Activated CD4-positive, alpha-beta memory T cell treated with anti-CD3 and anti-CD28 coated beads for 36 hours (primary cell): Measurements from ENCODE around the gene TPCN1. TPM values are rescaled to one million over a fixed set of nuclear protein-coding genes. Genes with fewer than 3 reads are reported as not detected.

Experiments used
- CTCF ChIA-PET: fragments of 350-600 bp; sonication (Branson Sonifier 250); formaldehyde crosslinking; loops from one replicate; lab custom pipeline; 2021; ENCODE audit warnings: antibody characterized with exemption, inconsistent platforms; lab: Charles Lee
- POLR2A ChIA-PET: fragments of 350-600 bp; sonication (Branson Sonifier 250); formaldehyde crosslinking; loops from one replicate; lab custom pipeline; 2021; ENCODE audit warnings: antibody characterized with exemption; lab: Charles Lee
- DNase-seq: peaks from one replicate; pipeline ENCODE4 v3.0.0-alpha.2; 2020
- H3K27ac Mint-ChIP-seq: one replicate; pipeline ENCODE4 v1.8.0; 2021; ENCODE audit warnings: mixed read lengths
- H3K27me3 Mint-ChIP-seq: one replicate; pipeline ENCODE4 v1.8.0; 2021; ENCODE audit warnings: mixed read lengths
- H3K36me3 Mint-ChIP-seq: one replicate; pipeline ENCODE4 v1.8.0; 2021; ENCODE audit warnings: mixed read lengths
- H3K4me1 Mint-ChIP-seq: one replicate; pipeline ENCODE4 v1.8.0; 2021; ENCODE audit warnings: low read depth, mixed read lengths
- H3K4me3 Mint-ChIP-seq: one replicate; pipeline ENCODE4 v1.8.0; 2021; ENCODE audit warnings: mild to moderate bottlenecking, mixed read lengths
- H3K9me3 Mint-ChIP-seq: one replicate; pipeline ENCODE4 v1.8.0; 2021; ENCODE audit warnings: mixed read lengths
- intact Hi-C: fragments of 100-400 bp; cut with micrococcal nuclease; formaldehyde crosslinking; loops from one replicate; pipeline ENCODE4 v1.15.1; 2023
- total RNA-seq, 2 experiments: library from RNA; stranded (reverse); gene quantifications; one replicate each; pipeline ENCODE4 v1.2.3, GENCODE V29; 2021

TPCN1 gene
- total RNA-seq, 2 experiments from 2014 or later, result 44.0 to 51.6 TPM

DNA sequence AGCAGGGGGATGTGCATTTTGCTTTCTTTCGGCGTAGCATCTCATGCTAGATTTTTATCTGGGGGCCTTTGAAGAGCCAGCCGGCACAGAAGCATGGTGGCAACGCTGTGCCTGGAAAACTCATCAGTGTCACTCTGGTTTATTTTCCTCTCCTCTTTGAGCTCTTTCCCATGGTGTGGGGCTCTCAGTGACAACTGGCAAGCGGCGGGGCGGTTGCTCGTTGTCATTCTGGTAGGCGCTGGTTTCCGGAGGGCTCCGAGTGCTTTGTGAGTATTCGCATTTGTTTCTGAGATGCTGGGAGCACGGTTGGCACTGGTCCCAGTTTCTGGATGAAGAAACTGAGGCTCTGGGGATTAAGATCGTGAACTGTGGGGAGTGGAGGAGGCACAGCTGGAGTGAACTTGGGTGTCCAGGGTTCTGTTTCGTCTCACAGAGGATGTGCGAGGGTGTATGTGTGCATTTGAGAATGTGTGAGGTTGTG is 23.3 kb downstream of the TPCN1 start:
- peaks cover 12% of the 10 kb centered on the region for H3K4me1 Mint-ChIP-seq
- H3K4me3 Mint-ChIP-seq, result no peak overlapping the region
- H3K36me3 Mint-ChIP-seq, result peaks cover 17% of the 10 kb centered on the region
- CTCF ChIA-PET, result no interaction called here
- H3K27me3 Mint-ChIP-seq, result no peaks in the 10 kb centered on the region
- POLR2A ChIA-PET, result no interaction called here
- peak; percentile 21 for DNase-seq
- intact Hi-C loops, result no loop called here
- H3K9me3 Mint-ChIP-seq, result no peaks in the 10 kb centered on the region
- H3K27ac Mint-ChIP-seq, result peak overlapping the region; percentile 60

DNA sequence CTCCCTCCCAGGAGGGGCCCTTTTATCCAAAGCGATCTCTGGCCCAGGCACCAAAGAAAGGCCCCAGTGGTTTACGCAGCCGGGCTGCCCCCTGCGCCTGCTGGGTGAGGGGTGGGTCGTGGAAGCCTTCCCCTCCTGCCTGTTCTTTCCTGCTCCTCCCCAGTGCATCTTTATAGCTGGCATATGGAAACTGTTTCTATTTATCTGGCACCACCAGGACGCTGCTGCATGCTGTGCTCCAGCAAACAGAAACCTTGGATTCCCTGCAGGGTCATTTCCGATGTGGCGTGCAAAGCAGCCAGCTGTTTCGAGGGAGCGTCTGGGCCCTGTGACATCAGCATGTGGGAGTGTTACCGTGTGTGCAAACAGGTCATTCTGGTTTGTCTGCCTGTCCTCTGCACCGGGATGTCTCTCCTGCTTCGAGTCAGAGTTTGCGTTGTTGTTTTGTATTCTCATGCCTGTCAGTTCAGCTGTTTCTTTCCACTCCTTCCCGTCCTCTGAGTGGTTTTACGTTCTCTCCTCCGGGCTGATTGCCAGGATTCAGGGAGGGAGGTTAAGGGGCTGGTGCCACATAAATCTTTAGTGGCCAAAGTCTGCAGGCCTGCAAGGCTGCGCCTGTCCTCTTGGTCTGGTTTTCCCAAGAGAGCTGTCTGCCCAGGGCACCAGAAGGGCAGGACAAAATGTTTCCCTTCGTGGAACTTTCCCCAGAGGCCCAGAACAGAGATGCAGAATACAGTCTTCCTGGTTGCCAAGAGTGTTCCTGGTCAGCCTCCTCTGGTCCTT is 24.6 kb downstream of the TPCN1 start:
- ChIA-PET POLR2A (interaction anchor here (0.5 kb wide), 1 partner anchor 78 kb away, joined by 3 read pairs; no protein-coding TSS in a partner anchor), CTCF (no interaction called here)
- Mint-ChIP-seq H3K27ac (no peak overlapping the region), H3K27me3 (no peaks in the 10 kb centered on the region), H3K9me3 (no peaks in the 10 kb centered on the region), H3K36me3 (peaks cover 13% of the 10 kb centered on the region), H3K4me3 (no peak overlapping the region), H3K4me1 (peaks cover 12% of the 10 kb centered on the region)
- DNase-seq, result no peak
- intact Hi-C loops, result no loop called here

DNA sequence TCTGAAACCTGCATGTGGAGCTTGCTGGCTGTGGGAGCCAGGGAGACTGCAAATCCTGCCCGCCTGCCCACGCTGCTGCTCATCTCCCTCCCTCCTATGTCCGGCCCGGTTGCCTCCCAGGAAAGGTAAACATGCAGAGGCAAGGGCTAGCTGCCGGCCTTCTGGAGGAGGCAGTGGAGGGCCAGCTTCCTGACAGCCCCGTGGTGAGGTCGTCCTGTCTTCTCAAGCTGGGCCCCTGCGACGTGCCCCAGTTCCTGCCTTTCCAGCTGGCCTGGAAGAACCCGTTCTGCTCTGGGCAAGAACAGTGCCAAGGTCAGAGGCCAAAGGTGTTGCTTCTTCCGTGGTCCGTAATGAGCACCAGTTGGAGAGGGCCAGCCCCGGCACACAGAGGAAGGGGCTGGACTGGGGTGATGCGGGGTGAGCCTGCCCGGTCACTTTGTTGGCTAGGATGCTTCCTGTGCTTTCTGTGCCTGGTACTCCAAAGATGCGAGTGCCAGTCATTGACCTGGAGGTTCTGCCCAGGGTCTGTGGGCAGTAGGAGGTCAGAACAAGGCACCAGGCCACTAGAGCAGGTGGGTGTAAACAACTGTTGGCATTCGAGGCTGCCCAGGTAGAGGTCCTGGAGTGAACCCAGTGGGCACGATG is 25.3 kb downstream of the TPCN1 start:
- no peak for DNase-seq
- POLR2A ChIA-PET, result interaction anchor here (0.5 kb wide), 1 partner anchor 77 kb away, joined by 3 read pairs; no protein-coding TSS in a partner anchor
- intact Hi-C loops, result no loop called here
- H3K9me3 Mint-ChIP-seq, result no peaks in the 10 kb centered on the region
- CTCF ChIA-PET, result no interaction called here
- H3K27ac Mint-ChIP-seq, result no peak overlapping the region
- H3K36me3 Mint-ChIP-seq, result peaks cover 19% of the 10 kb centered on the region
- no peaks in the 10 kb centered on the region for H3K27me3 Mint-ChIP-seq
- no peak overlapping the region for H3K4me3 Mint-ChIP-seq
- peaks cover 12% of the 10 kb centered on the region for H3K4me1 Mint-ChIP-seq

DNA sequence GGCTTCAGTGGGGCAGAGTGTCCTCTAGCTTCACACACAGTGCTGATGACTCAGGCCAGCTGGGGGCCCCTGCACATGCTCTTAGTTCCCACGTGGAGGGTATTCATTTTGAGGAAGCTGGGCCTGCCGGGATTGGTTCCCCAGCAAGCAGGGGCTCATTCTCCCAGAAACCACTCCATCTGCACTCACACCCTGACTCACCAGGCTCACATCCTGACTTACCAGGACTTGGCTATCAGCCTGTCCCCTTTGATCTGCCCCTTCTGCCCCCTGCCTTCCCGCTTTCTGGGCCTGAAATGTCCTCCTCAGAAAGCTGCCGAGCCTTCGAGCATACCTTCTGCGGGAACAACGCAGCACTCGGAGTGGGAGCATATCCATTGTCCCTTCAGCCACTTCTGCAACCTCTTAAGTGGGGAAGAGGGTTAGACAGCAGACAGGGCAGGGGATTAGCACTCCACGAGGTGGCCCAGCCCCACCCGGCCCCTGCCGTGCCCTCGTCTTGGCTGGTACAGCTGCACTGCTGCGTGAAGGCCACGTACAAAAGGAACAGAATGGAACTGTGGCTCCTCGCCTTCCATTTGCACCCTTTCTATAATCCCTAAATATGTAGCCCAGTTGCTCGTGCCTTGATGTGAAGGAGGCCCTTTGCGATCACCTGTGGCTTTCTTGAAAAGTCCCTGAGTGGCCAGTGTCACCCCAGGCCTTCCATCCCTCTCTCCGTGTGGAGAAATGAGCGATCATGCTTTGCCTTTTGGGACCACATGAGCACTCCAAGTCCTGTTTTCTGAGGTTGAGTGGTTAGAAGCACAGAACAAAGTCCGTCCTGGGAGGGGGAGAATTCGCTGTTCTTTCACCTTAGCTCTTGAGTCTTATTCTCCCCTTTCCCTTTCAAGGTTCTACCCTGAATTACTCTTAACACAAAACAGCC is 26.1 kb downstream of the TPCN1 start:
- POLR2A ChIA-PET, result no interaction called here
- DNase-seq, result no peak
- intact Hi-C loops, result no loop called here
- Mint-ChIP-seq H3K36me3 (peaks cover 26% of the 10 kb centered on the region), H3K4me1 (peaks cover 12% of the 10 kb centered on the region), H3K9me3 (peaks cover 6% of the 10 kb centered on the region), H3K27me3 (no peaks in the 10 kb centered on the region), H3K4me3 (no peak overlapping the region), H3K27ac (no peak overlapping the region)
- CTCF ChIA-PET, result no interaction called here

DNA sequence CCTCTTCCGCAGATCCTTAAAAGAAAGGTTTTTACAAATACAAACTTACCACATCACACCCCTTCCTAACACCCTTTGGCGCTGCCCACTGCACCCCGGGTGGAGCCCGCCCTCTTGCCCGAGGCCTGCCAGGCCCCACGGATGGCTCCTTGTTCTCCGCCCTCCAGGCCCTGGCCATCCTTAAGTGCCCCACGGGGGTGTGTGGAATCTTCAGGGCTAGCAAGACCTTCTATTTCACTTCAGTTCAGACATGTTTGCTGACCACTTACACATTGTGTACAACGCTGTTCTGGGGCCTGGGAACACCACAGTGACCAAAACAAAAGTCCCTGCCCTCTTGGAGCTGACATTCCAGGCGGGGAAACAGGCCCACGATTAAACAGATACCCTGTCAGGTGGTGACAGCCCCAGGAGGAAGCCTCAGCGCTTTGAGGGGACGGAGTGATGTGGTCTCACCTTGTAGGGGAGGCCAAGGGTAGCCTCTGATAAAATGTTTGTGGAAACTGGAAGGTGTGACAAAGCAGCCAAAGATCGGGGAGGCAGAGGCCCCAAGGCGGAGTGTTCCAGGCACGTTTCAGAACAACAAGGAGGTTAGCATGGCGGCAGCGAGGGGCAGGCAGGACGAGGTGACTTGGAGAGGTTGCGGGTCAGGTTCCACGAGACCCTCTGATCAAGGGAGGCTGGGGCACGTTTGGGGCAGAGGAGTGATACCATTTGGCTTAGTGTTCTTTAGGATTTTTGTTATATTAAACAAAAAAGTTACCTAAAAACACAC is 27.0 kb downstream of the TPCN1 start:
- Mint-ChIP-seq H3K4me1 (peaks cover 12% of the 10 kb centered on the region), H3K9me3 (peaks cover 13% of the 10 kb centered on the region), H3K36me3 (peaks cover 31% of the 10 kb centered on the region), H3K27ac (no peak overlapping the region), H3K27me3 (no peaks in the 10 kb centered on the region), H3K4me3 (no peak overlapping the region)
- no peak for DNase-seq
- intact Hi-C loops, result no loop called here
- CTCF ChIA-PET, result no interaction called here
- POLR2A ChIA-PET, result no interaction called here

DNA sequence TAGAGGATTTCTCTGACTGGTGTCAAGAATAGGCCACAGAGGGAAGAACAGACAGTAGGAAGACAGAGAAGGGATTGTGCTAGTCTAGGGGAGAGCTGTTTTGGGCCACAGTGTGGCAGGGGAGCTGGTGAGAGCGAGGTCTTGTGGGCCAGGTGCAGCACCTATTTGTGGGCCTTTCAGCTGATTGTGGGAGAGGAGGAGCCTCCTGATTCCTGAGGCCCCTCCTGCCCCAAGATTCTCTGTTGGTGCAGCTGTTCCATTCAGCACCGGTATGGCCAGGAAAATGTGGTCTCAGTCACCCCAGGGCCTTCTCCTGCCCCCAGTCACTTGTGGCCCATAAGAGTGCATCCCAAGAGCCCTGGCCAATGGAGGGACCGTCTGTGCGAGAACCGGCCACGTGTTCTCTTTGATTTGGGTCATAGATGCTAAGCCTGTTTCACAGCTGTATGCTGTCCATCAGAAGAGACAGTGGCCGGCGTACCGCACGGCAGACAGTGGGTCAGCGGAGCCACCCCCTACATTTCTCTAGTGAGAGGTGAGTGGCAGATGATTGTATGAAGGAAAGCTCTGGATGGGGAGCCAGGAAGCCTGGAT is 27.7 kb downstream of the TPCN1 start:
- Mint-ChIP-seq H3K9me3 (peaks cover 20% of the 10 kb centered on the region), H3K4me1 (peaks cover 12% of the 10 kb centered on the region), H3K27me3 (no peaks in the 10 kb centered on the region), H3K36me3 (peaks cover 38% of the 10 kb centered on the region), H3K4me3 (no peak overlapping the region), H3K27ac (no peak overlapping the region)
- CTCF ChIA-PET, result no interaction called here
- POLR2A ChIA-PET, result no interaction called here
- DNase-seq, result no peak
- intact Hi-C loops, result no loop called here

DNA sequence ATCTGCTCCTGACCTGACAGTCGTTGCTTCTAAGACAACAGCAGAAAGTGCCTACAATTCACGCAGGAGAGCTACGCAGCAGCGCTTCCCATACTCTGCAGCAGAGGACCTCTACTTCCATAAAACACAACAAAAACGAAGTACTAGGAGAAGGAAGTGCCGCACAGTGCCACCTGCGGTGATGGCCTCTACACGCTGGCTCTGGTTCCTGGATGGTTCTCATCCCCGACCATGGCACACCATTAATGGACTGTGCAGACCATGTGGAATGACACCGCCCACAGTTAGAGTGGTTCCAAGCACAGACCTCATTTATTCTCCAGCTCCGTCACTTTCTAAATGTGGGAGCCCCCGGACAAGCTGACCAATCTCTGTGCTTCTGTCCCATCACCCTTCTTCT is 28.3 kb downstream of the TPCN1 start:
- no peaks in the 10 kb centered on the region for H3K27me3 Mint-ChIP-seq
- ChIA-PET CTCF (no interaction called here), POLR2A (no interaction called here)
- peaks cover 43% of the 10 kb centered on the region for H3K36me3 Mint-ChIP-seq
- no peak overlapping the region for H3K4me3 Mint-ChIP-seq
- H3K27ac Mint-ChIP-seq, result no peak overlapping the region
- peaks cover 9% of the 10 kb centered on the region for H3K4me1 Mint-ChIP-seq
- no peak for DNase-seq
- intact Hi-C loops, result no loop called here
- H3K9me3 Mint-ChIP-seq, result peaks cover 22% of the 10 kb centered on the region

DNA sequence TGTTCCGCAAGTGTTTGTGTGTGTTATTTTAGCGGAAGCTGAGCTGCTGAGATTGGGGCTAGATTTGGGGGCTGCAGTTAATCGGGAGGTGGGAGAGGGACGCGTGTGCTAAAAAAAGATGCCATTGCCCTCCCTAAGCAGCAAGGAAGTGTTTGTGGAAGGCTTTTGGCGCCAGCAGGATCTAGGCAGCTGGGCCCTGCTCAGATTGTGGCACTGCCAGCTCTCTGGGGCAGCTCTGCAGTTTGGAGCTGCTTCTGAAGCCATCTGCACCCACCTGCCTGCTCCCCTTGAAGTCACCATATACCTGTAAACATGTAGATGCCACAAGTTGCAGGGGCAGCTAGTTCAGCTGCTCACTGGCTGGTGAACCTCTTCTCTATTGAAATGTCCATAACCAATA is 28.8 kb downstream of the TPCN1 start:
- Mint-ChIP-seq H3K4me3 (no peak overlapping the region), H3K36me3 (peaks cover 40% of the 10 kb centered on the region), H3K27me3 (no peaks in the 10 kb centered on the region), H3K27ac (no peak overlapping the region), H3K9me3 (peaks cover 22% of the 10 kb centered on the region), H3K4me1 (peaks cover 6% of the 10 kb centered on the region)
- ChIA-PET CTCF (no interaction called here), POLR2A (no interaction called here)
- no peak for DNase-seq
- intact Hi-C loops, result no loop called here

DNA sequence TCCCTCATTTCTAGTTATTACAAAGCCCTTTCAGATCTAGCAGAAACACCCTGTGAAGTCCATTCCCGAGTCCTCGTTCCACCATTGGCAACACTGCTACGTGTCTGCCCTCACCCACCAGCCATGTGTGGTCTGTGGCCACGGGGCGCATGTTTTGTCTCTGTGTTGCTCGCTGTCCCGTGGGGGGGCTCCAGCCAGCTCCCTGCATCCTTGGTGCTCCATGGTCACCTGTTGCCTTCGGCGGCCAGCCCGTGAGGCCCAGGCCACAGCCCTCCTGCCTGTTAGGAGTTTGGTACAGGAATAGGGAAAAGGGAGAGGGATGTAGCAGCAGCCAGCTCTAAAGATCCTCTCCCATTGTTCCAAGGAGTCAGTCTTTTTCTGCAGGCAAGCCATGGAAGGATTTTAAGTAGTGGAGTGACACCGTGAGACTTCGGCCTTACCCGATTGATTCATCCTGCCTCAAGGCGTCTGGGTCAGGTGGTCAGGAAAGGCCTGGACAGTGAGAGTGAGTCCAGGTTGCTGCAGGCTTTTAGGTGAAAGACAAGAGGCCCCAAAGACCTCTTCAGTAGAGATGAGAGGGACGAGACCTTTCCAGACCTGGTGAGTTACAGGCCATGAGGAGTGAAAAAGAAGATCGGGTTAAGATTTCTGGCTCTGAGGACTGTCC is 30.3 kb downstream of the TPCN1 start:
- H3K27me3 Mint-ChIP-seq, result no peaks in the 10 kb centered on the region
- peaks cover 35% of the 10 kb centered on the region for H3K36me3 Mint-ChIP-seq
- H3K27ac Mint-ChIP-seq, result no peak overlapping the region
- H3K4me3 Mint-ChIP-seq, result no peak overlapping the region
- ChIA-PET CTCF (no interaction called here), POLR2A (no interaction called here)
- intact Hi-C loops, result no loop called here
- no peak for DNase-seq
- peaks cover 22% of the 10 kb centered on the region for H3K9me3 Mint-ChIP-seq
- no peaks in the 10 kb centered on the region for H3K4me1 Mint-ChIP-seq

DNA sequence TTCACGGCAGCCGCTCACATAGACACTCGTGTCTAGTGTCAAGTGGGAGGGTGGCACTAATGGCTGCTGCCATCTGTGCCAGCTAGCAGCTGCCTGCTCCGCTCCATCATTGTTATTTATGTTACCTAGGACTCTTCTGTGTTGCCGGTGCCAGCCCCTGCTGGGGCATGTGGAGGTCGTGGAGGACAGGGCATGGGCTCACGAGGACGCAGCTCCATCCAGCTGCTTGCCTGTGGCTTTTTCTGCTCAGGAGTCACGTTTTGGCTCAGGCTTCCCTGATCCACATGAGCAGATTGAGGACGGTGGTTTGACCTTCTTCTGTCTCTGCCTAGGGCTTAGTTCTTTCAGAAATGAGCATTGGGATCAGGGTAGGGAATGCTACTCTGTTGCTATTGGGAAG is 31.2 kb downstream of the TPCN1 start:
- H3K36me3 Mint-ChIP-seq, result peaks cover 33% of the 10 kb centered on the region
- no peaks in the 10 kb centered on the region for H3K27me3 Mint-ChIP-seq
- no peak for DNase-seq
- H3K4me1 Mint-ChIP-seq, result peaks cover 3% of the 10 kb centered on the region
- ChIA-PET POLR2A (no interaction called here), CTCF (no interaction called here)
- H3K9me3 Mint-ChIP-seq, result peaks cover 22% of the 10 kb centered on the region
- intact Hi-C loops, result no loop called here
- no peak overlapping the region for H3K4me3 Mint-ChIP-seq
- no peak overlapping the region for H3K27ac Mint-ChIP-seq
